Activated CD8-positive, alpha-beta memory T cell treated with anti-CD3 and anti-CD28 coated beads, Interleukin-2, amount 10 ng/mL, durations not matched to agents 7 days and 5 days (primary cell): Measurements from ENCODE around the gene GPC4. TPM values are rescaled to one million over a fixed set of nuclear protein-coding genes. Genes with fewer than 3 reads are reported as not detected.

Source experiments
- ATAC-seq: fragments of 150-1000 bp; cut with Tn5 transposase; one replicate; pipeline ENCODE4 v1.10.0; 2021; ENCODE audit warnings: moderate library complexity
- CTCF ChIA-PET: fragments of 350-600 bp; sonication (Branson Sonifier 250); formaldehyde crosslinking; loops from one replicate; lab custom pipeline; 2021; ENCODE audit warnings: antibody characterized with exemption; lab: Charles Lee
- DNase-seq: peaks from one replicate; pipeline ENCODE4 v3.0.0-alpha.2; 2020
- H3K27ac Mint-ChIP-seq: one replicate; pipeline ENCODE4 v1.8.0; 2021; ENCODE audit warnings: mild to moderate bottlenecking, mixed read lengths
- H3K27me3 Mint-ChIP-seq: one replicate; pipeline ENCODE4 v1.8.0; 2021; ENCODE audit warnings: mixed read lengths
- H3K36me3 Mint-ChIP-seq: one replicate; pipeline ENCODE4 v1.8.0; 2021; ENCODE audit warnings: mild to moderate bottlenecking, mixed read lengths
- H3K4me1 Mint-ChIP-seq: one replicate; pipeline ENCODE4 v1.8.0; 2021; ENCODE audit warnings: mixed read lengths
- H3K4me3 Mint-ChIP-seq: one replicate; pipeline ENCODE4 v1.8.0; 2021; ENCODE audit warnings: mild to moderate bottlenecking, moderate library complexity, mixed read lengths
- H3K9me3 Mint-ChIP-seq: one replicate; pipeline ENCODE4 v1.8.0; 2022; ENCODE audit warnings: low read depth, mixed read lengths
- total RNA-seq, 2 experiments: library from RNA; stranded (reverse); gene quantifications; one replicate each; pipeline ENCODE4 v1.2.3, GENCODE V29; 2021

Gene GPC4
- total RNA-seq, 2 experiments from 2014 or later, result not detected

- CTCF ChIA-PET, result no interaction called here
- no peak for DNase-seq
These were observed 19.0 kb upstream of the GPC4 start for GRCh38 chrX:133434197-133434820.

GRCh38 chrX:133419911-133420310 lies 4.6 kb upstream of the GPC4 start:
- H3K4me1 Mint-ChIP-seq, result no peaks in the 10 kb centered on the region
- no peaks in the 10 kb centered on the region for H3K36me3 Mint-ChIP-seq
- ATAC-seq (no peak), DNase-seq (no peak)
- H3K4me3 Mint-ChIP-seq, result no peak overlapping the region
- H3K9me3 Mint-ChIP-seq, result no peaks in the 10 kb centered on the region
- peaks cover 31% of the 10 kb centered on the region for H3K27me3 Mint-ChIP-seq
- CTCF ChIA-PET, result no interaction called here
- H3K27ac Mint-ChIP-seq, result no peak overlapping the region

More at GRCh38 chrX:133434197-133434820, 19.0 kb upstream of the GPC4 start:
- Mint-ChIP-seq H3K27me3 (no peaks in the 10 kb centered on the region), H3K4me1 (no peaks in the 10 kb centered on the region), H3K36me3 (no peaks in the 10 kb centered on the region), H3K9me3 (no peaks in the 10 kb centered on the region), H3K27ac (no peak overlapping the region), H3K4me3 (no peak overlapping the region)
- ATAC-seq, result no peak

- Mint-ChIP-seq H3K27me3 (peaks cover 41% of the 10 kb centered on the region), H3K27ac (no peak overlapping the region)
These were observed 3.3 kb upstream of the GPC4 start for GRCh38 chrX:133418588-133418987.

GRCh38 chrX:133417364-133417763 lies 2.1 kb upstream of the GPC4 start:
- H3K27me3 Mint-ChIP-seq, result peaks cover 52% of the 10 kb centered on the region

More at GRCh38 chrX:133418588-133418987, 3.3 kb upstream of the GPC4 start:
- CTCF ChIA-PET, result no interaction called here
- no peak for ATAC-seq
- H3K9me3 Mint-ChIP-seq, result no peaks in the 10 kb centered on the region
- H3K4me3 Mint-ChIP-seq, result no peak overlapping the region
- DNase-seq, result no peak
- no peaks in the 10 kb centered on the region for H3K36me3 Mint-ChIP-seq
- H3K4me1 Mint-ChIP-seq, result no peaks in the 10 kb centered on the region

GRCh38 chrX:133414406-133415275 lies 648 bp downstream of the GPC4 start:
- H3K27me3 Mint-ChIP-seq, result peaks cover 60% of the 10 kb centered on the region

More at GRCh38 chrX:133417364-133417763, 2.1 kb upstream of the GPC4 start:
- DNase-seq (no peak), ATAC-seq (no peak)
- H3K27ac Mint-ChIP-seq, result no peak overlapping the region
- no peak overlapping the region for H3K4me3 Mint-ChIP-seq
- CTCF ChIA-PET, result no interaction called here
- no peaks in the 10 kb centered on the region for H3K4me1 Mint-ChIP-seq
- no peaks in the 10 kb centered on the region for H3K9me3 Mint-ChIP-seq
- no peaks in the 10 kb centered on the region for H3K36me3 Mint-ChIP-seq

GRCh38 chrX:133413218-133413925 lies 1.9 kb downstream of the GPC4 start:
- Mint-ChIP-seq H3K27ac (no peak overlapping the region), H3K4me3 (no peak overlapping the region), H3K4me1 (no peaks in the 10 kb centered on the region), H3K9me3 (no peaks in the 10 kb centered on the region), H3K27me3 (peaks cover 60% of the 10 kb centered on the region), H3K36me3 (no peaks in the 10 kb centered on the region)
- CTCF ChIA-PET, result no interaction called here
- no peak for DNase-seq
- no peak for ATAC-seq

More at GRCh38 chrX:133414406-133415275, 648 bp downstream of the GPC4 start:
- H3K4me1 Mint-ChIP-seq, result no peaks in the 10 kb centered on the region
- DNase-seq (no peak), ATAC-seq (no peak)
- H3K4me3 Mint-ChIP-seq, result no peak overlapping the region
- H3K9me3 Mint-ChIP-seq, result no peaks in the 10 kb centered on the region
- H3K36me3 Mint-ChIP-seq, result no peaks in the 10 kb centered on the region
- CTCF ChIA-PET, result no interaction called here
- H3K27ac Mint-ChIP-seq, result no peak overlapping the region

GRCh38 chrX:133412665-133413064 lies 2.6 kb downstream of the GPC4 start:
- H3K27ac Mint-ChIP-seq, result no peak overlapping the region
- H3K4me3 Mint-ChIP-seq, result no peak overlapping the region
- CTCF ChIA-PET, result no interaction called here
- DNase-seq (no peak), ATAC-seq (no peak)
- no peaks in the 10 kb centered on the region for H3K9me3 Mint-ChIP-seq
- peaks cover 52% of the 10 kb centered on the region for H3K27me3 Mint-ChIP-seq
- no peaks in the 10 kb centered on the region for H3K36me3 Mint-ChIP-seq
- no peaks in the 10 kb centered on the region for H3K4me1 Mint-ChIP-seq

- Mint-ChIP-seq H3K9me3 (no peaks in the 10 kb centered on the region), H3K36me3 (no peaks in the 10 kb centered on the region), H3K27me3 (peaks cover 48% of the 10 kb centered on the region), H3K27ac (no peak overlapping the region), H3K4me1 (no peaks in the 10 kb centered on the region), H3K4me3 (no peak overlapping the region)
- CTCF ChIA-PET, result no interaction called here
- DNase-seq (no peak), ATAC-seq (no peak)
These were observed 3.0 kb downstream of the GPC4 start for GRCh38 chrX:133412246-133412645.

- peaks cover under 1% of the 10 kb centered on the region for H3K36me3 Mint-ChIP-seq
- DNase-seq (no peak), ATAC-seq (no peak)
- no peak overlapping the region for H3K4me3 Mint-ChIP-seq
- H3K9me3 Mint-ChIP-seq, result no peaks in the 10 kb centered on the region
- CTCF ChIA-PET, result no interaction called here
- H3K27ac Mint-ChIP-seq, result no peak overlapping the region
- H3K27me3 Mint-ChIP-seq, result peaks cover 35% of the 10 kb centered on the region
- no peaks in the 10 kb centered on the region for H3K4me1 Mint-ChIP-seq
These were observed 4.7 kb downstream of the GPC4 start for GRCh38 chrX:133410550-133410949.

- Mint-ChIP-seq H3K4me3 (no peak overlapping the region), H3K27ac (no peak overlapping the region)
These were observed 9.6 kb downstream of the GPC4 start for GRCh38 chrX:133405498-133406185.

GRCh38 chrX:133403984-133404383 lies 11.3 kb downstream of the GPC4 start:
- H3K36me3 Mint-ChIP-seq, result peaks cover 1% of the 10 kb centered on the region
- no peak for DNase-seq
- H3K27ac Mint-ChIP-seq, result no peak overlapping the region
- CTCF ChIA-PET, result no interaction called here
- H3K9me3 Mint-ChIP-seq, result no peaks in the 10 kb centered on the region
- H3K27me3 Mint-ChIP-seq, result no peaks in the 10 kb centered on the region
- no peak for ATAC-seq
- H3K4me3 Mint-ChIP-seq, result no peak overlapping the region
- peaks cover 6% of the 10 kb centered on the region for H3K4me1 Mint-ChIP-seq

More at GRCh38 chrX:133405498-133406185, 9.6 kb downstream of the GPC4 start:
- CTCF ChIA-PET, result no interaction called here
- Mint-ChIP-seq H3K4me1 (peaks cover 6% of the 10 kb centered on the region), H3K36me3 (peaks cover 1% of the 10 kb centered on the region), H3K9me3 (no peaks in the 10 kb centered on the region), H3K27me3 (peaks cover under 1% of the 10 kb centered on the region)
- DNase-seq (no peak), ATAC-seq (no peak)

GRCh38 chrX:133402830-133403625 lies 12.3 kb downstream of the GPC4 start:
- Mint-ChIP-seq H3K9me3 (no peaks in the 10 kb centered on the region), H3K4me3 (no peak overlapping the region), H3K4me1 (peaks cover 6% of the 10 kb centered on the region), H3K27ac (no peak overlapping the region), H3K36me3 (peaks cover 1% of the 10 kb centered on the region), H3K27me3 (no peaks in the 10 kb centered on the region)
- CTCF ChIA-PET, result no interaction called here
- DNase-seq, result no peak
- ATAC-seq, result no peak
